ENCODE data around the gene DESI2.
"Not testable (repeated sequence)": the region's sequence is repeated elsewhere in the genome, so short reads cannot be mapped to it uniquely, and the experiment has no call there.

DESI2 gene

DNA sequence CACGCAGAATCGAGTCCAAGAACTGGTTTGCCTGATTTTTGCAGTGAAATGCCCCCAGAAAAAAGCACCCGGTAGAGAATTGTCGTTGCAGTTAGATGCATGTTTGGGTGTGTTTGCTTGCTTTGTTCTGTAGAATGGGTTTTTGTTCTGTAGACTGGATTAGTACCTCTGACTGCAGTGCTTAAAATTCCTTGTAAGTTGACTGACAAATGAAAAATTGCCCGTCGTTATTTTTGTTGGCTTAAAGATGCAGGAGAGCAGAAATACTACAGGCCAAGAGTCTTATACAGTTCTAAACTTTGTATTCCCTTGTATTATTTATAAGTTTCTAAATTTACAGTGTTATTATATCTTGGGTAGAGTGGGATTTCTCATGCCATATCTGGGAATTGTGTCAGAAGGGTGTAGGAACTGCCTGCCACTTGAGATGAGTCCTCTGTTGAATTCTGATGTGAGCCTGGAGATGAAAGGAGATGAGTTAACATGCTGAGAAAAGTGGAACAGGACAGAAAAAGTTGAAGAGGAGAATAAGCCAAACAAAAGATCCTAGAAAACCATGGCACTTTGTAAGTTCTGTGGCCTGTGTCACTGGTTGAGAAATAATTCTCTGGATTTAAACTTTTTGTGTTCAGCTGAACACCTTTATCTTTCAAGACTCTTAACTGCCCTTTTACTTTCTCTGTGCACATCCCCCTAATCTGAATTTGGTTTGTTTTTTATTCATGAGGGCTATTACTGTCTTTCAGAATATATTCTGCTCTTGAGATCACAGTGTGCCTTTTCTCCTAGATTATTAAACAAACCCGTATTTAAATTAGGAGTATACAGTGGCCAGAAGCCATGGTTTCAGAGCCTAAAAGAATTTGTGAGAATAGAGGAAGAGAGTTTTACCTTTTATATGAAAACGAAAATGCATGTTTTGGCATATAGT lies 1.4 kb downstream of the DESI2 start:
- DNase-seq (ENCODE audit: low read depth) = no peak

DNA sequence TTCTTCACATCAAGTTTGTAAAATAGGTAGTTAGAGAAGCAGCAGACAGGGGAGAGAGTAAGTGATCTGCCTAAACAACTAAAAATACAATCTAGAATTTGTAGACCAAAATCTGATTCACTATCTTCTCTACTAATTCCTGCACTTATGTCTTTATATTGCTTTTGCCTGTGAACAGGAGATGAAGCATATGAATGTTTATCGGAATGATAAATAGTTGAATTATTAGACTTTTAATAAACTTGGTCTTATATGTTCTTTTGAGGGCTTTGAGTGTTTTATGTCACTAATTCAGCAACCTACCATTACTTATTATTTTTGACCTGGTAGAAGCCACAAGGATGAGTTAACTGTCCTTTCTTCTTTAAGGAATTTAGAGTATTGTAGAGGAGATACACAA lies 2.3 kb downstream of the DESI2 start:
- DNase-seq (ENCODE audit: low read depth) = no peak

DNA sequence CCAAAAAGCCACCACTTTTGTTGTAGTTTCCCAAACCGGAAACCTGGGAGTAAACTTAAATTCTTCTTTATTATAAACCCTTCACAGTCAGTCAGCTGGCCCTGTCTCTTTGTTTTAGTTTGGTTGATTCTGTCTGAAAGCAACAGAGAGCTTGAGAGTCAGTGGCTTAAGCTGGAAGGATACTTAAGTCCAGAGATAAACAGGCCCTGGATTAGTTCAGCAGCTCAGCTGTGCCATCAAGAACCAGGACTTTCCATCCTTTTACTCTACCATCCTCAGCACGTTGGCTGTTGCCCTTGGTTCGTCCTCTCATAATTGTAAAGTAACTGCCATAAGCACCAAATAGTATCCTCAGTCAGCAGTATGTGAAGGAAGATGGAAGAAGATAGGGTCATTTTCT lies 4.5 kb downstream of the DESI2 start:
- no peak for DNase-seq (ENCODE audit: low read depth)

DNA sequence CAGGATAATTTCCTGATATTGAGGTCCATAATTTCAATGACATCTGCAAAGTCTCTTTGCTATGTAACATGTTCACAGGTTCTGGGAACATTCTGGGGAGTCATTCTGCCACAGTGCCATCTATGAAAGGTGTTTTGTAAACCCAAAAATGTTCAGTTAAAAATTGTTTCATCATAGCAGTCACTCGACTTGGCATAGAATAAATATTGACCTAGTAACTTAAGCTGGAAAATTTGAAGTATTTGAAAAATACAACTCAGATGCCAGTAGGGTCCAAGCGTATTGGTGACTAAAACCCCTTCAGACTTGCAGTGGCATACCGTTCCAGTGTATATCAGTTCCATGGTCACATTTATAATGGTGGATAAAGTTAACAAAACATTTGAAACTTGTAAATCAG lies 6.8 kb downstream of the DESI2 start:
- no peak for DNase-seq (ENCODE audit: low read depth)

DNA sequence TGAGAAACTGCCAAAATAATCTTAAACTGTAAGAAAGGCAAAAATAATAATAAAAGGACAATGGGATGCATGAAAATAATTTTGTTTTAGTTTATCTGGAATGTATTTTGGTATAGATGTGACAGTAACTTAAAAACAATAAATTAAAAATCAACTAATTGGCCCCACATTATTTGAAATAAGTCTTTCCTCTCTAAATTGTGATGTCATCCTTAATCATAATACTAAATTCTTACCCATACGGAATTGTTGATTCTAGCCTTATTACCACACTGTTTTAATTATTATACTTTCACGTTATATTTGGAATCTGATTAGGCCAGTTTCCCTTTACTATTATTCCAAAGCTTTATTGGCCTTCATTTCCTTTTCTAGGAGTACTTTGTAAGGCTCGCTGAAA lies 7.7 kb downstream of the DESI2 start:
- no peak for DNase-seq (ENCODE audit: low read depth)

DNA sequence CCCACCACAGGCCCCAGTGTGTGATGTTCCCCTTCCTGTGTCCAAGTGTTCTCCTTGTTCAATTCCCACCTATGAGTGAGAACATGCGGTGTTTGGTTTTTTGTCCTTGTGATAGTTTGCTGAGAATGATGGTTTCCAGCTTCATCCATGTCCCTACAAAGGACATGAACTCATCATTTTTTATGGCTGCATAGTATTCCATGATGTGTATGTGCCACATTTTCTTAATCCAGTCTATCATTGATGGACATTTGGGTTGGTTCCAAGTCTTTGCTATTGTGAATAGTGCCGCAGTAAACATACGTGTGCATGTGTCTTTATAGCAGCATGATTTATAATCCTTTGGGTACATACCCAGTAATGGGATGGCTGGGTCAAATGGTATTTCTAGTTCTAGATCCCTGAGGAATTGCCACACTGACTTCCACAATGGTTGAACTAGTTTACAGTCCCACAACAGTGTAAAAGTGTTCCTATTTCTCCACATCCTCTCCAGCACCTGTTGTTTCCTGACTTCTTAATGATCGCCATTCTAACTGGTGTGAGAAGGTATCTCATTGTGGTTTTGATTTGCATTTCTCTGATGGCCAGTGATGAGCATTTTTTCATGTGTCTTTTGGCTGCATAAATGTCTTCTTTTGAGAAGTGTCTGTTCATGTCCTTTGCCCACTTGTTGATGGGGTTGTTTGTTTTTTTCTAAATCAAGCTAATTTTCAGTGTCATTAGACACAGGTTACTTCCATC lies 8.8 kb downstream of the DESI2 start:
- DNase-seq (ENCODE audit: low read depth) = not testable (repeated sequence)

DNA sequence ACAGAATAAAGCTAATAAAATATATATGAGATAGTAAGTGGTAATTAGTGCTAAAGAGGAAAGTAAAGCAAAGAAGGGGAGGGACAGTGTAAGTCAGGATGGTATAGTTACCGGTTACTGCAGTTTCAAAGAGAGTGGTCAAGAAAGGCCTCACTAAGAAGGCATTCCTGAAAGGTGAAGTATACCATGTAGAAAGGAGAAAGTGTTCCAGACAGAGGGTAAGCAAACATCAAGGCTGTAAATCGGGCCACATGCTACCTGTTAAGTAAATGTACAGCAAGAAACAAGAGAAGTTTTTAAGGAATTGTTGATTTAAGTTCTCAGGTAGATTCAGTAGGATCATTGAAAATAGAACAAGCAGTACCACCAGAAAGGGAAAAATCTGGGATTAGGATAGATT lies 9.7 kb downstream of the DESI2 start:
- no peak for DNase-seq (ENCODE audit: low read depth)

DNA sequence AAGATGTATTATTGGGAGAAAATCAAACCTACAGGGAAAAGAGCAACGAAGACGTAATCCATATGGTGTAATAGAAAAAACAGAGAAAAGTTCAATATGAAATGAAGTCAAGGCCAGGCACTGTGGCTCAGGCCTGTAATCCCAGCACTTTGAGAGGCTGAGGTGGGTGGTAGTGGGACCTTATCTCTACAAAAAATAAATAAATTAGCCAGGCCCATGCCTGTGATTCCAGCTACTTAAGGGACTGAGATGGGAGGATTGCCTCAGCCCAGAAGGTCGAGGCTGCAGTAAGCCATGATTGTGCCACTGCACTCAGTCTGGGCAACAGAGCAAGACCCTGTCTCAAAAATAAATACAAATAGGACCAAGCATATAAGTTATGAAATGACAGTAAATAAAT lies 11.4 kb downstream of the DESI2 start:
- no peak for DNase-seq (ENCODE audit: low read depth)

DNA sequence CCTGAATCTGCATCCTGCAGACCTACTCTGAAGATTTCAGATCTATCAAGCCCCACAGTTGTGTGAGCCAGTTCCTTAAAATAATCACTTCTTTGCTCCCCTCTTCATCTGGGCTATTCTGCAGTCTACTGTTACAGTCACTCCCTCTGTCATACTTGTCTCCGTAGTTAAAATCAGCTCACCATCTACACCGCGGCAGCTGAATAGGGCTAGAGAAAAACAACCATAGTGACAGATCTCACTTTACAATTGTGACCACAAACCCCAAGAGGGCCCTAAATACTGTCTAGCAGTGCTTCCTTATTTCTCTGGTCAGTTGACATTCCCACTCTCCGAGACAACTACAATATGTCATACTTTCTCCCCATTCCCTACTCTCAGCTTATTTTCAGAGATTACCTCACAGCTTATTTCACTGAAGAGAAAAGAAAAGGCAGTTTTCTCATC lies 12.9 kb downstream of the DESI2 start:
- no peak for DNase-seq (ENCODE audit: low read depth)

DNA sequence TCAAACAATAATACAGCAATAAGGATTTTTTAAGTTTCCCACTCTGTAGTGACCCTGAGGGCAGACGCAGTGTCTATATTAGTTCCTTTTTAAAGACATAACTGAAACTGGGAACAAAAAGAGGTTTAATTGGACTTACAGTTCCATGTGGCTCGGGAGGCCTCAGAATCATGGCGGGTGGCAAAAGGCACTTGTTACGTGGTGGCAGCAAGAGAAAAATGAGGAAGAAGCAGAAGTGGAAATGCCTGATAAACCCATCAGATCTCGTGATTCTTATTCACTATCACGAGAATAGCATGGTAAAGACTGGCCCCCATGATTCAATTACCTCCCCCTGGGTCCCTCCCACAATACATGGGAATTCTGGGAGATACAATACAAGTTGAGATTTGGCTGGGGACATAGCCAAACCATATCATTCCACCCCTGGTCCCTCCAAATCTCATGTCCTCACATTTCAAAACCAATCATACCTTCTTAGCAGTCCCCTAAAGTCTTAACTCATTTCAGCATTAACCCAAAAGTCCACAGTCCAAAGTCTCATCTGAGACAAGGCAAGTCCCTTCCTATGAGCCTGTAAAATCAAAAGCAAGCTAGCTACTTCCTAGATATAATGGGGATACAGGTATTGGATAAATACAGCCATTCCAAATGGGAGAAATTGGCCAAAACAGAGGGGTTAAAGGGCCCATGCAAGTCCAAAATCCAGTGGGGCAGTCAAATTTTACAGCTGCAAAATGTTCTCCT lies 13.9 kb downstream of the DESI2 start:
- DNase-seq (ENCODE audit: low read depth) = not testable (repeated sequence)

DNA sequence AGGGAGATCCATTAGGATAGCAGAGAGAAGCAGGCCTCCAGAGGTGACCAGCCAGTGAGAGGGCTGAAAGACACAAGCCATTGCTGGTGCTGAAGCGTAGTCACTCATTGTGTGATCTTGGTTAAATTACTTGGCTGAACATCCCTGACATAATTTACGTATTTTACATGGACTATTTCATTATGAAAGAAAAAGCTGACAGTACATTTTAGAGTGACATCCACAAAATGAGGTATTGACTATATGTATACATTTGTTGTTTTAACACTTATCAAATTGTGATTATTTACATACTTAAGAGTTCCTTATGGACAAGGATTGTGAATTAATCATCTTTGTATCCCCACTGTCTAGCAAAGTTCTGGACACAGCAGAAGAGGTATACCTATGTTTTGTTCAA lies 14.9 kb downstream of the DESI2 start:
- no peak for DNase-seq (ENCODE audit: low read depth)

DNA sequence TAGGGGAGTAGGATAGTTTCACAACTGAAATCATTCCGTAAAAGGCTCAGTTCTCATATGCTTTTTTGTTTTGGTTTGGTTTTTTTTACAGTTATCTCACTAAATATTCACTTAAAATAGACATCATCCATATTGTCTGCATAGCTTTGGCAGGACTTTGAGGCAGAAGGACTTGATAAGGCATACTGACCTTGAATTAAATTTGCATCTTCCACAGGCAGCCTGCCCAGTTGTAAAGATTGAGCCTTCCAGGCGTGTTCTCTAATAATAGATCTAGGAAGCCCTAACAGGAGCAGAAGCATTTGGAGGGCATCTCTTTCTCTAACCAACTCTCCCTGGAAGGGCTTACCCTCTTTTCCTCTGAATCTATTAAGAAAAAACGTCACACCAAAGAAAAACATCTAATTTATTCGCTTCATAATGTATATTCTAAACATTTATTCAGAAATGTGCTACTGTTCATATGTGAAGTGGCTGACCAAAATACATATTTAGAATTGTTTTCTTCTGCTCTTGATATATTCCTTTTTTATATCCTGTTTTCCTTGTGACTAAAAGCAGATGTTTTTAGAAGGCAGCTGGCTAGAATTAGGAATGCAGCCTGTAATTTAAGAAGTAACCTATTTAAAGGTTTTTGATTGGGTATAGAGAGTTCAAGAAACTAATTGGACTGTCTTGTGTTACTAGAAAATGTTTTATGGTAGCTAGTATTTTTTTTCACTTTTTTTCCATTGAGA lies 20.2 kb downstream of the DESI2 start:
- no peak for DNase-seq (ENCODE audit: low read depth)

DNA sequence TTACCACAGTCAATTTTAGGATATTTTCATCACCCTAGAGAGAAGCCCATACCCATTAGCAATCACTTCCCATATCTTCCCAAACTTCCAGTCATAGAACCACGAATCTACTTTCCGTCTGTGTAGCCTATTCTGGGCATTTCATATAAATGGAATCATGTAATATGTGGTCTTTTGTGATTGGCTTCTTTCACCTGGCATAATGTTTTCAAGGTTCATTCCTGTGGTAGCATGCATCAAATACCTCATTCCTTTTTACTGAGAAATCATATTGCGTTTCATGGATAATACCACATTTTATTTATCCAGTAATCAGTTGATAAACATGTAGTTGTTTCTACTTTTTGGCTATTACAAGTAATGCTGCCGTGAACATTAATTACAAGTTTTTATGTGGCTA lies 21.5 kb downstream of the DESI2 start:
- DNase-seq (ENCODE audit: low read depth) = no peak

DNA sequence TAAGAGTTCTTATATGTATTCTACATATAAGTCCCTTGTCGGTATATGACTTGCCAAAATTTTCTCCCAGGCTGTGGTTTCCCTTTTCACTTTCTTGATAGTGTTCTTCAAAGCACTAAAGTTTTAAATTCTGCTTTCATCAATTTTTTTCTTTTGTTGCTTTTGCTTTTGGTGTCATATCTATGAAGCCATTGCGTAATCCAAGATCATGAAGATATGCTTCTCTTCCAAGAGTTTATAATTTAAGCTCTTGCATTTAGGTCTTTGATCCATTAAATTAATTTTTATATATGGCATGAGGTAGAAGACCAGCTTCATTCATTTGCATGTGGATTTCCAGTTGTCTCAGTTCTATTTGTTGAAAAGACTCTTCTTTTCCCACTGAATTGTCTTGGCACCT lies 22.2 kb downstream of the DESI2 start:
- no peak for DNase-seq (ENCODE audit: low read depth)

DNA sequence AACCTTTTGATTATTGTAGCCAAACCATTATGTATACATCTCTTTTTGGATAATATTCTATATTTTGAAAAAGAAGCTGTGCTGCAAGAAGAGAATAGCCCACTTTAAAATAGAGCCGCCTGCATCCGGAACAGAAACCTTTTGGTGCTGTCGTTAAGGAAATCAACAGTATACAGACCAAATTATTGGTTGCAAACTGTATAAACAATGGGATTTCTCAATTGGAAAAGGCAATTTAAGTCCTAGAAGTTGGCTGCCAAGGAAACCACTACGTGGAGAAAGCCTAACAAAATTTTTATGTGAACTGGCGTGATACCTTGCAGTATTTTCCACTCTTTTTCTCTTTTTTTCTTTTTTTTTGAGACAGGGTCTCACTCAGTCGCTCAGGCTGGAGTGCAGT lies 25.8 kb downstream of the DESI2 start:
- no peak for DNase-seq (ENCODE audit: low read depth)

DNA sequence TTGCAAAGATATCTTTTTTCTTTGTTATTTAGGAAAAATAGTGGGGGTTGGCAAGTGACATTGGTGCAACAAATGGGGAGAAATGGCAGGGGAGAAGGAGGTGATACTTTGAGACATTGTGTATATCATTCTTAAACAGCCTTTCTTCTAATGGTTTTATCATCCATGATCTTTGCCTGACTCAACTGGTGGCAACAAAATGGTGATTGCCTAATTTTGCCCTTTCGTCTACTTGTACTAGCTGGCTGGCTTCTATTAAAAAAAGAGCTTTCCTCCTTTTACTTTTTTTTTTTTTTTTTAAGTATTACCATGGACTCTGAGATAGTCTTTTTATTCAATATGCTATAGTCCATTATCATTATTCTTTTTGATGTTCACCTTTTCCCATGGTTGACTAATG lies 27.7 kb downstream of the DESI2 start:
- DNase-seq (ENCODE audit: low read depth) = no peak

DNA sequence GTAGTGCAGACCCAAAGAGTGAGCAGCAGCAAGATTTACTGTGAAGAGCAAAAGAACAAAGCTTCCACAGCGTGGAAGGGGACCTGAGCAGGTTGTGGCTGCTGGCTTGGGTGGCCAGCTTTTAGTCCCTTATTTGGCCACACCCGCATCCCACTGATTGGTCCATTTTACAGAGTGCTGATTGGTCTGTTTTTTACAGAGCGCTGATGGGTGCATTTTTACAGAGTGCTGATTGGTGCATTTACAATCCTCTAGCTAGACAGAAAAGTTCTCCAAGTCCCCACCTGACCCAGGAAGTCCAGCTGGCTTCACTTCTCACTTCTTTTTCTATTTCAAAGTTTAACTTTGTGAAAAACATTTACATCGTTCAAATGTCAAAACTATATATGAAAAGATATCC lies 29.2 kb downstream of the DESI2 start:
- DNase-seq (ENCODE audit: low read depth) = not testable (repeated sequence)

DNA sequence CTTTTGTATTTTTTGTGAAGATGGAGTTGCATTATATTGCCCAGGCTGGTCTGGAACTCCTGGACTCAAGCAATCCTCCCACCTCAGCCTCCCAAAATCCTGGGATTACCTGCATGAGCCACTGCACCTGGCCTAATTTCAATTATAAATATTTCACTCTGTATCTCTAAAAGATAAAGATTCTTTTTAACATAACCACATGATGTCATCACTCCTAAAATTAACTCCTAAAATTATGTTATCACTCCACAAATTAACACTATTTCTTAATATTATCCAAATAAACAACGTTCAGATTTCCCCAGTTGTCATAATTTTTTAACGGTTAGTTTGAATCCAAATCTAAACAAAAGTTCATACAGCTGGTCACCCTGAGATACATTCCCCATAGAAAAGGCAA lies 43.0 kb downstream of the DESI2 start:
- no peak for DNase-seq (ENCODE audit: low read depth)

DNA sequence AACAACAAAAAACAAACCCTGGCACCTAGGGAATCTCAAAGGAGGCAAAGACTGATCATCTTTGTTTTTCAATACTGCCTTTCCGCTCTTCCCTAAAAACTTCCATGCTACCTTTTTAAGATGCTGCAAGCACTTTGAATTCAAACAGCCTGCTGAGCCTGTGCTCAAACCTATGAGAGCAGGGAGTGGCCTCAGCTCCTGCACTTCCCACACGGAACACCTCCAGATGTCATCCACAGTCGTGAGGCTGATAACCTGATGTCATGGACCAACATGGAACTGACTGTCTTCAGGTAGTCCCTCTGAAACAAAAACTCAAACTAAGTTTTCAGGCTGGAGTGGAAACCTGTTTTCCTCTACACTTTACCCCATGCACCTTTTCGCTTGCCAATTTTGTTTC lies 46.8 kb downstream of the DESI2 start:
- DNase-seq (ENCODE audit: low read depth) = no peak

DNA sequence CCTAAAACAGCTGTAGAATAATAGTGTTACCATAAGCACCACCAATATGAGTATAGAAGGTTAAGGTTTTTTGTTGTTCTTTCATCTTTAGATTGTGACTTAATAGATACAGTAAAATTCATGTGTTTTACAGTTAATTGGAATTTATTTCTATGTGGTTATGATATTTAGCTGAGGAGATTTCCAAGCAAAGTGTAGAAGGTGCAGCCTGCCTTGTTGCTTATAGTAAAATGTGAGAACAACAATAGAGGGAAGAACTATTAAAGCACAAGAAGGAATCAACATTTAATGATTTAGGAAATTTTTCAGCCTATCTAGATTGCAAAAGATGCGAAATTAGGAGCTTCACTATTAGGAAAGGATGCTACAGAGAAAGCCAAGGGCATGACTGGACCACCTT lies 47.9 kb downstream of the DESI2 start:
- DNase-seq (ENCODE audit: low read depth) = no peak

DNA sequence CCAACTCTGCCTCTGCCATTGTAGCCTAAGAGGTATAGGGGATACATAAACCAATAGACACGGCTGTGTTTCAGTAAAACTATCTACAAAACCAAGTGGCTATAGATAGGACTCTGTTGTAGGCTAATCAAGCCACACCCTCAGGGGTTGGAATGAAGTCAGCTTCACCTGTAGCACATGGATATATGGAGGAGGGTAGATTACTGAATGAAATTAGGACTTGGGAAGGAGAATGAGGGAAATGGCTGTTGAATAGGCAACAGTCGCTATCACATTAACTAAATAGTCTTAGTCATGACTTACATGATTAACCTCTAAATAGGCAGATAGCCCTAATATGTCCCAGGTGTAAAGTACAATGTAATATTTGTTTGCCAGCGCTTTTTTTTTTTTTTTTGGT lies 49.7 kb downstream of the DESI2 start:
- DNase-seq (ENCODE audit: low read depth) = no peak

DNA sequence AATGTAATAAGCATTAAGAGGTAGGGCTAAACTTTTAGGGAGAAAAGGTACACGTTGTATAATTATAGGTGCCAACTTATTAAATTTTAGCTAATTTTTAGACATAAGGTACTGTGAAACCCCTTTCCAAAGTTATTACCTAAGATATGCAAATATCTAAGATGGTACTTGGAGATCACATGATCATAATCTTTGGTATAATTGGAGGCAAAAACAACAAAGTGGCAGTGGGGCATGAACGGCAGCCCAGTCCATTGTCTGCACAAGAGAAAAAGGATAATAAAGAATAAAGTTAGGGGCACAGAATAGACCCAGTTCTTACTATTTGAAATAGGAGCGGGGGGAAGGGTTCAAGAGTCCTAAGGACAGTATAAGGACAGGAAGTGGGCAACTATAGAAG lies 51.2 kb downstream of the DESI2 start:
- no peak for DNase-seq (ENCODE audit: low read depth)
